MCF 10A (cell line): ENCODE results near the gene MID1IP1. TPM values are rescaled to one million over a fixed set of nuclear protein-coding genes. Genes with fewer than 3 reads are reported as not detected.
A peak's percentile ranks its signal among the peaks of the same experiment; 100 is the strongest.

Source experiments
- BruUV-seq: library from RNA; stranded (reverse); fragments of 400-500 nt; replicated peaks from 2 replicates; lab custom pipeline; 2021; lab: Mats Ljungman, UMichigan
- CTCF ChIA-PET: fragments of 300-600 bp; sonication (Branson Sonifier 250); formaldehyde crosslinking; extraction: SDS; loops from one replicate; lab custom pipeline; 2021; ENCODE audit warnings: antibody characterized with exemption, inconsistent platforms; lab: Yijun Ruan, JAX
- POLR2A ChIA-PET: fragments of 300-600, 350-650 bp; sonication (Branson Sonifier 250); formaldehyde crosslinking; extraction: SDS; loops from one replicate; lab custom pipeline; 2020; ENCODE audit warnings: antibody characterized with exemption, inconsistent platforms; lab: Yijun Ruan, JAX
- DNase-seq: peaks from one replicate; pipeline ENCODE4 v3.0.0-alpha.2; 2018; ENCODE audit not compliant: unreplicated experiment
- H3K27ac Mint-ChIP-seq: one replicate; pipeline ENCODE4 v1.8.0; 2022; ENCODE audit warnings: mild to moderate bottlenecking, low read depth, mixed read lengths; ENCODE audit not compliant: unreplicated experiment
- H3K27me3 Mint-ChIP-seq: one replicate; pipeline ENCODE4 v1.8.0; 2022; ENCODE audit warnings: mixed read lengths; ENCODE audit not compliant: insufficient read depth, unreplicated experiment
- H3K36me3 Mint-ChIP-seq: one replicate; pipeline ENCODE4 v1.8.0; 2022; ENCODE audit warnings: mild to moderate bottlenecking, moderate library complexity, mixed read lengths; ENCODE audit not compliant: insufficient read depth, unreplicated experiment
- H3K4me1 Mint-ChIP-seq: one replicate; pipeline ENCODE4 v1.8.0; 2022; ENCODE audit warnings: mixed read lengths; ENCODE audit not compliant: insufficient read depth, unreplicated experiment
- H3K4me3 Mint-ChIP-seq: one replicate; pipeline ENCODE4 v1.8.0; 2022; ENCODE audit warnings: mild to moderate bottlenecking, moderate library complexity, mixed read lengths; ENCODE audit not compliant: unreplicated experiment
- H3K9me3 Mint-ChIP-seq: one replicate; pipeline ENCODE4 v1.8.0; 2022; ENCODE audit warnings: mixed read lengths; ENCODE audit not compliant: unreplicated experiment
- CTCF ChIP-seq: fragments of 200-600 bp; IDR thresholded peaks from one replicate; pipeline ENCODE4 v1.8.0; 2022; ENCODE audit warnings: antibody characterized with exemption, mild to moderate bottlenecking; ENCODE audit not compliant: unreplicated experiment
- intact Hi-C: fragments of 100-400 bp; cut with micrococcal nuclease; formaldehyde crosslinking; loops from 2 replicates; pipeline ENCODE4 v1.14.1; 2022
- total RNA-seq: library from RNA; stranded (reverse); gene quantifications from 2 replicates; pipeline ENCODE4 v1.2.3, GENCODE V29; 2022

The MID1IP1 gene
- total RNA-seq, 1 experiment from 2014 or later: 52.4 TPM

GRCh38 chrX:38805432-38806389, 4.5 kb downstream of the MID1IP1 start:
- no peak for TF ChIP-seq CTCF
- H3K27me3 Mint-ChIP-seq: no peaks in the 10 kb centered on the region
- peak; percentile 79 for DNase-seq
- H3K4me1 Mint-ChIP-seq: no peaks in the 10 kb centered on the region
- H3K9me3 Mint-ChIP-seq: no peaks in the 10 kb centered on the region
- ChIA-PET POLR2A (interaction anchor here (0.5 to 2.2 kb wide), 9 partner anchors 11 to 950 kb away, joined by 3 to 7 read pairs (median 3); no protein-coding TSS in a partner anchor), CTCF (interaction anchor here (0.5 to 1.4 kb wide), 6 partner anchors 37 to 1923 kb away, joined by 3 to 6 read pairs (median 3); no protein-coding TSS in a partner anchor)
- H3K4me3 Mint-ChIP-seq: peak overlapping the region; percentile 83
- intact Hi-C loops: loop anchor here (1.0 to 2.0 kb wide), 2 partner anchors 37 to 180 kb away; no protein-coding TSS in a partner anchor
- no TSS peak for BruUV-seq
- peak overlapping the region; percentile 93 for H3K27ac Mint-ChIP-seq
- H3K36me3 Mint-ChIP-seq: peaks cover 25% of the 10 kb centered on the region

GRCh38 chrX:38806875-38807621, 5.8 kb downstream of the MID1IP1 start:
- DNase-seq: no peak
- Mint-ChIP-seq H3K4me3 (peak overlapping the region; percentile 83), H3K9me3 (no peaks in the 10 kb centered on the region), H3K4me1 (no peaks in the 10 kb centered on the region), H3K27ac (peak overlapping the region; percentile 93), H3K27me3 (no peaks in the 10 kb centered on the region), H3K36me3 (peaks cover 19% of the 10 kb centered on the region)
- BruUV-seq: no TSS peak
- intact Hi-C loops: no loop called here
- CTCF ChIA-PET: interaction anchor here (0.5 to 1.4 kb wide), 6 partner anchors 39 to 1450 kb away, joined by 3 to 6 read pairs (median 4); no protein-coding TSS in a partner anchor
- no peak for TF ChIP-seq CTCF
- POLR2A ChIA-PET: interaction anchor here (0.7 to 2.2 kb wide), 8 partner anchors 10 to 948 kb away, joined by 3 to 7 read pairs (median 3); no protein-coding TSS in a partner anchor

- no peaks in the 10 kb centered on the region for H3K27me3 Mint-ChIP-seq
- no peak overlapping the region for H3K27ac Mint-ChIP-seq
- H3K4me3 Mint-ChIP-seq: no peak overlapping the region
- TF ChIP-seq CTCF: no peak
- BruUV-seq: no TSS peak
- intact Hi-C loops: no loop called here
- no peaks in the 10 kb centered on the region for H3K9me3 Mint-ChIP-seq
- POLR2A ChIA-PET: interaction anchor here (0.7 to 2.2 kb wide), 2 partner anchors 9 to 132 kb away, joined by 3 to 7 read pairs; no protein-coding TSS in a partner anchor
- peaks cover 19% of the 10 kb centered on the region for H3K36me3 Mint-ChIP-seq
- H3K4me1 Mint-ChIP-seq: no peaks in the 10 kb centered on the region
- CTCF ChIA-PET: no interaction called here
- no peak for DNase-seq
These were observed 6.6 kb downstream of the MID1IP1 start for GRCh38 chrX:38807873-38808272.
